GM10847 (cell line): ENCODE measurements around the gene SH3GL1.

Source experiments
- POLR2A ChIP-seq: IDR thresholded peaks from 2 replicates; pipeline ENCODE4 v1.6.1; 2011; ENCODE audit not compliant: insufficient read length; ENCODE audit errors: extremely low read depth

The SH3GL1 gene

DNA sequence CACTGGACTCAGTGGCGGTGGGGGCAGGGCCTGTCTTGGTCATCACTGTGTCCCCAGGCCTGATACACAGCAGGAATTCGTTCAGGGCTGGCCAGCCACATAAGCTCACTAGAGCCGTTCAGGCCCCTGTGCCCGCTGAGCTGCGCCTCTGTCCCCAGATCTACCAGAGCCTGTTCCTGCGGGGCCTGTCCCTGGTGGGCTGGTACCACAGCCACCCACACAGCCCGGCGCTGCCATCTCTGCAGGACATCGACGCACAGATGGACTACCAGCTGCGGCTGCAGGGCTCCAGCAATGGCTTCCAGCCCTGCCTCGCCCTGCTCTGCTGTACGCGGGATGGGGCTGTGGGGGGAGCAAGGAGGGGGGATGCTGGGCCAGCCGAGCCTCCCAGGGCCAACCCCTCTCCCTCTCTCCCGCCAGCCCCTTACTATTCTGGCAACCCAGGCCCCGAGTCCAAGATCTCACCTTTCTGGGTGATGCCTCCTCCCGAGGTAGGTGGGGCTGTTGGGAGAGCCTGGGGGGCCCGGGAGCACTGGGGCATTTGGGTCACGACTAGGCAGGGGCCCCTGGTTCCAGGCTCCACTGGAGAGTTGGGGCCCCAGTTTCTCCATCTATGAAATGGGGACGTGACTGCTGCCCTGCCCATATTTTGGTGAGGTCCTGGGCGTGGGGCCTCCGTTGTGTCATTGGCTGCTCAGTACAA, 43.1 kb downstream of the SH3GL1 start:
- no peak for TF ChIP-seq POLR2A

DNA sequence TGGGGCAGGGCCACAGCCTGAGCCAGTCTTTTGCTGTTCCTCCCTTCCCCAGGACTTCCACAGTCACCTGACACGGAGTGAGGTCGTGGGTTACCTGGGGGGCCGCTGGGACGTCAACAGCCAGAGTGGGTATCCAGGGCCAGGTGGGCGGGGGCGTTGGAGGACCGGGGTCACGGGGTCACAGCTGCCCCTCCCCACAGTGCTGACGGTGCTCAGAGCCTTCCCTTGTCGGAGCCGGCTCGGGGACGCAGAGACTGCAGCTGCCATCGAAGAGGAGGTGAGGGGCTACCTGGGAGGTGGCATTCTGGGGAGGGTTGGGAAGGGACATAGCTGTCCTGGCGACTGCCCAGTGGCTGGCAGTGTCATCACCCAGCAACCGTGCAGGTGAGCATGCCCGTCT, 45.5 kb downstream of the SH3GL1 start:
- TF ChIP-seq POLR2A = no peak

DNA sequence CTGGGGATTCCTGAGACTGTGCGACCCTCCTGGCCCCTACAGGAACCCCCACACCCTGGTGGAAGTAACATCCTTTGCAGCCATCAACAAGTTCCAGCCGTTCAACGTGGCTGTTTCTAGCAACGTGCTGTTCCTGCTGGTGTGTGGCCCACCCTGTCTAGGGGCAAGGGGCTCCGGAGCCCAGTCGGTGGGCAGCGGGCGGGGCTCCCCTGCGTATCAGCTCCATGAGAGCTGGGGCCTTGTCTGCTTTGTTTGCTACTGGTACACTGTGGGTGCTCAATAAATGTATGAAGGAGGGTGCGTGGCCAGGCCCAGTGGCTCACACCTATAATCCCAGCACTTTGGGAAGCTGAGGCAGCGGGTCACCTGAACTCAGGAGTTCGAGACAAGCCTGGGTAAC, 46.1 kb downstream of the SH3GL1 start:
- TF ChIP-seq POLR2A = no peak

DNA sequence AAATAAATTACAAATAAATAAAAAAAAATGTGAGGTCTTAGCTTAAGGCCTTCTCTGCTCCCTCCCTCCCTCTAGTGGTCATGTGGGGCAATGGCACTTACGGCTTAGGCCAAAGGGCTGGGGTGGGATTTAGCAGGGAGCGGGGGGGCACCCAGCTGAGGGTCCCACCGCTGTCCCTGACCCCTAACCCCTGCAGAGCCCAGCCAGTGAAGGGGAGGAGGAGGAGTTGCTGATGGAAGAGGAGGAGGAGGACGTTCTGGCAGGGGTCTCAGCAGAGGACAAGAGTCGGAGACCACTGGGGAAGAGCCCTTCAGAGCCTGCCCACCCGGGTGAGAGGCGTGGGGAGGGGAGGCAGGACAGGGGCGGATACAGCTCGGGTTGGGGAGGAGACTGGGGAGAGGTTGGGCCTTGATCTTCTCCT, 47.6 kb downstream of the SH3GL1 start:
- no peak for TF ChIP-seq POLR2A

DNA sequence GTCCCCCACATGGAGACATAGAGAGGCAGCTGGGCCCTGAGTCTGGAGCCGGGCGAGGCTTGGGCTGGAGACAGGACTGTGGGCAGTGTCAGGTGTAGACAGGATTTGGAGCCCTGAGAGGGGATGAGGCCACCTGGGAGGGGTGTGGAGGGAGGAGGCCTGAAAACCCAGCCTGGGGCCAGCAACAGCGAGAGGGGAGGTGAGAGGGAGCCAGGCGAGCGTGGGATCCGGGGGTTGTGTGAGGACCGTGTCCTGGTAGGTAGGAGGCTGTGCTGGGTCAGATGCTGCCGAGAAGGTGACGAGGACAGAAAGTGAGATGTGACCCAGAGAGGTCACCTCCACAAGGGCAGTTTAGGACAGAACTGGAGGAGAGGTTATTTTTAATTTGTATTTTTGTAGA, 49.6 kb downstream of the SH3GL1 start:
- TF ChIP-seq POLR2A = no peak

DNA sequence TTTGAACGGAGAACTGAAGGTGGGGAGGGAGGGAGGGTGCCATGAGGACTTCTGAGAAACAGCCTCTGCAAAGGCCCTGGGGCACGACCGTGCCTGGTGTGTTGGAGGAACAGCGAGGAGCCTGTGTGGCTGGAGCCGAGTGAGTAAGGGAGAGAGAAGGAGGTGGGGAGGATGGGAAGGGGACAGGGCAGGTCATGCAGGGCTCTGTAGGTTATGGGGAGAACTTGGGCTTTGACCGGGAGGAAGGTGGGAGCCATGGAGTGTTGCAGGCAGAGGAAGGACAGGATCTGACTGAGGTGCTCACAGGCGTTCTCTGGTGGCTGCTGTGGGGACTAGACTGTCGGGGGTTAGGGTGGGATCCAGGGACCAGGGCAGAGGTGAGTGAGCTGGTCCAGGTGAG, 50.2 kb downstream of the SH3GL1 start:
- no peak for TF ChIP-seq POLR2A

DNA sequence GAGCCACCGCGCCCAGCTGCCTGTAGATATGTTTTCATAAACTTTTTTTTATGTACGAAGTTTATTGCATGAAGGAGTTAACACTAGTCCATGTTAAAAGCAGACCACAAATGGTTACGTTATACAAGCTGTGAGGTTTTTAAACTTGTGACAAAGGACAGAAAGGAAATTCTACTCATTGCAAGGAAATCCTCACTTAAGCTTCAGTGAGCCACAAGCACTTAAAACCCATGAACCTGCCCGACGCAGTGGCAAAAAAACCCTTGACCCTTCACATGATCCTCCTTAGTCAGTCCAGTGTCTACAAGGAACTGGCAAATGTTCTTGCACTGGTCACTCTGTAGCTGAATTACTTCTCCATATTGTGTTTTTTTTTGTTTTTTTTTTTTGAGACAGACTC, 52.8 kb downstream of the SH3GL1 start:
- TF ChIP-seq POLR2A = no peak

DNA sequence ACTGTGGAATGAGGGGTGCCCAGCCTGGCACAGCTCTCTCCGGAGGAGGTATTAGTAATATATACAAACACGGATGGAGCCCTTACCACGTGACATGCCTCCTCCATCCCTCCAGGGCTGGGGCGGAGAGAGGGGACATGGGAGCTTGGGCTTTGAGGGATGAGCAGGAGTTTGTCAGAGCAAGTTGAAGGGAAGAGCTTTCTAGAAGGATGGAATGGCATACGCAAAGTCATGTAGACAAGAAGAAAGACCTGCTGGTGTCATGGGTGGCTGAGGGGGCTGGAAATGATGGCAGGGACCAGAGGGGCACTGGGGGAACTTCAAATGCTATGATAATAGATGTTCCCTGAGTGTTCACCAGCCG, 54.3 kb downstream of the SH3GL1 start:
- no peak for TF ChIP-seq POLR2A

DNA sequence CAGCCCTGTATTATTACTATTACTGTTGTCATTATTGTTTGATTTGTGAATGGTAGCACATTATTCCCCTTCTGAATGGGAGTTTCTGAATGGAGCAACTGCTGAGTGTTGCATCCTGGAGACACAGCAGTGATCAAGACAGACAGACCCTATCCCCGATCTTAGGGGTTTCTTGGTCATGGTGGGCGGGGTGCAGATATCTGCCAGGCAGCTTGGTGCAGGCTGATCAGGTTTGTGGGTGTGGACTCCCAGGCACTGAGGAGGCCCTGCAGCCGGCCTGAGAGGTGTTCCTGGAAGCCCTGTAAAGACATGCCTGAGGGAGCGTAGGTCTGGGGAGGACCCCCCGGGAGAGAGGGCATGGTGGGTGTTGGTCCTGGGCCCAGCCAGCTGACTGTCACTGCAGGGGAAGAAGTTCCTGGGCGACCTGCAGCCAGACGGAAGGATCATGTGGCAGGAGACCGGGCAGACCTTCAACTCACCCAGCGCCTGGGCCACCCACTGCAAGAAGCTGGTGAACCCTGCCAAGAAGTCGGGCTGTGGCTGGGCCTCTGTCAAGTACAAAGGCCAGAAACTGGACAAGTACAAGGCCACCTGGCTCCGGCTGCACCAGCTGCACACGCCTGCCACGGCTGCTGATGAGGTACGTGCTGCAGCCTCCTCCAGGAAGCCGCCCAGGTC, 54.9 kb downstream of the SH3GL1 start:
- no peak for TF ChIP-seq POLR2A

DNA sequence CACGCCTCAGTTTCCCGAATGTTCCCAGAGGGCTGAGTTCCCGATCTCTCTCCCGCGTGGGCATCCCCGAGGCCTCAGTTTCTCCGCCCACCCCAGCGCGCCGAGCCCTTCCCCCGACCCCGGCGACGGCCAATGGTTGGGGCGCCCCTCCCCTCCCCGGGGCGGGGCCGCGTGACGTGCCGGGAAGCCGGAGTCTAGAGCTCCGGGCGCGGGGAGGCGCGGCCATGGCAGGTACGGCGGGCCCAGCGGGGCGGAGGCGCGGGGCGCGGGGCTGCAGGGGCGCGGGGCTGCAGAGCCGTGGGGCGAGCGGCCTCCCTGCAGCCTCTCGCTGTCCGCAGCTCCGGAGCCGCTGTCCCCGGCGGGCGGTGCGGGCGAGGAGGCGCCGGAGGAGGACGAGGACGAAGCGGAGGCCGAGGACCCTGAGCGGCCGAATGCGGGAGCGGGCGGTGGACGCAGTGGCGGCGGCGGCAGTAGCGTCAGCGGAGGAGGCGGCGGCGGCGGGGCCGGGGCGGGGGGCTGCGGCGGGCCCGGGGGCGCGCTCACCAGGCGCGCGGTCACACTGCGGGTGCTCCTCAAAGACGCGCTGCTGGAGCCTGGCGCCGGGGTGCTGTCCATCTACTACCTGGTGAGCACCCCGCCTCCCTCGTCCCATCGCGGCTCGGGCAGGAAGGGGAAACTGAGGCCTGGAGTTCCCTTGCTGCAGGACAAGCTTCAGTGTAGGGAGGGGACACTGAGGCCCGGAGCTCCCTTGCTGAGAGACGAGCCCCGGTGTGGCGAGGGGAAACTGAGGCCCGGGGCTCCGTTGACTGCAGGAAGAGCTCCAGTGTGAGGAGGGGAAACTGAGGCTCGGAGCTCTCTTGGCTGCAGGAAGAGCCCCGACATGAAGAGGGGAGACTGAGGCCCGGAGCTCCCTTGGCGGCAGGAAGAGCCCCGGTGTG, 56.7 kb downstream of the SH3GL1 start, which contains the start of gene MPND:
Gene MPND (plus strand): TSS at position 193 of the 938 bp plus-strand sequence. CDS start 32 bp downstream, at position 225.
- TF ChIP-seq POLR2A = peak; percentile 46

DNA sequence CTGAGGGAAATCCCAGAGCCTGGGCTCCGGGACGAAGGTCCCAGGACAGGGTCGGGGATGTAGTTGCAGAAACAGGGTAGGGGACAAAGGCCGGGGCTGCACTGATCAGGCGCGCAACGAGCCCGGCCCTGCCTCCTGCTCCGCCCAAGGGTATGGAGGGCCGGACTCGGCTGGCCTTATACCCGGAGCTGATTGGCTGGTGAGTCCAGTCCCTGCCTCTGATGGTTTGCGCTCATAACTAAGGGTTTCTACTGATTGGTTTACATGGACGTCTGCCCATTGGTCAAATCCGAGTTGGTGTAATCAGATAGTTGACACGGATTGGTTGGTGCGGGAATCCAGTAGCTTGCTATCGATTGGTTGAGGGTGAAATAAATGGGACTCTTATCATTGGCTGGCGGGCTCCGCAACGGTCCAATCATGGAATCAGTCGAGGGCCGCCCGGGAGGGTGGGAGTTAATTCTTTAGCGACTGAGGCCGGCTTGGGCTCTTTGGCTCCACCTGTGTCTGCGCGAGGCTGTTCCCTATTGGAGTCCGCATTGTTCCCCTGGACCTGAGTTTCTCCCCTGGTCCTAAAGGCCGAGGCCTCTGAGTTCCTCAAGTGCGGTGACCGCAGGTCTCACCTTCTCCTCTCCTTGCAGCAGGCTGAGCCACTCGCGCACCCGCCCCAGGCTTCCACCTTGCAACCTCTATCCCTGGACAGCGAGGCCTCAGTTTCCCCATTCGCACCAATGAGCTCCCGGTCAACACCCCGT, 57.6 kb downstream of the SH3GL1 start:
- peak; percentile 84 for TF ChIP-seq POLR2A

DNA sequence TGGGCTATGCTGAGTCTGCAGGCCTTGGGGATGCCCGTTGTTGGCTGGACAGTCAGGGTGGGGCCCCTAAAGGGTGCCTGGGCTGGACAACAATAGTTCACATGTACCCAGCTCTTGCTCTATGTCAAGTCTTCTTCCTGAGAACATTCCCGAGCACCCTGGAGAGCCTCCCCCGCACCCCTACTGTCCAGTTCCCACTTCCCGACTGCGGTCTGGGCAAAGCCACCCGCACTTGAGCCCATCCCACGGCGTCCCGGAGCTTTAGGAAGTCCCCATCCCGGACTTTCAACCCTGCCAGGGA, 58.1 kb downstream of the SH3GL1 start:
- no peak for TF ChIP-seq POLR2A

DNA sequence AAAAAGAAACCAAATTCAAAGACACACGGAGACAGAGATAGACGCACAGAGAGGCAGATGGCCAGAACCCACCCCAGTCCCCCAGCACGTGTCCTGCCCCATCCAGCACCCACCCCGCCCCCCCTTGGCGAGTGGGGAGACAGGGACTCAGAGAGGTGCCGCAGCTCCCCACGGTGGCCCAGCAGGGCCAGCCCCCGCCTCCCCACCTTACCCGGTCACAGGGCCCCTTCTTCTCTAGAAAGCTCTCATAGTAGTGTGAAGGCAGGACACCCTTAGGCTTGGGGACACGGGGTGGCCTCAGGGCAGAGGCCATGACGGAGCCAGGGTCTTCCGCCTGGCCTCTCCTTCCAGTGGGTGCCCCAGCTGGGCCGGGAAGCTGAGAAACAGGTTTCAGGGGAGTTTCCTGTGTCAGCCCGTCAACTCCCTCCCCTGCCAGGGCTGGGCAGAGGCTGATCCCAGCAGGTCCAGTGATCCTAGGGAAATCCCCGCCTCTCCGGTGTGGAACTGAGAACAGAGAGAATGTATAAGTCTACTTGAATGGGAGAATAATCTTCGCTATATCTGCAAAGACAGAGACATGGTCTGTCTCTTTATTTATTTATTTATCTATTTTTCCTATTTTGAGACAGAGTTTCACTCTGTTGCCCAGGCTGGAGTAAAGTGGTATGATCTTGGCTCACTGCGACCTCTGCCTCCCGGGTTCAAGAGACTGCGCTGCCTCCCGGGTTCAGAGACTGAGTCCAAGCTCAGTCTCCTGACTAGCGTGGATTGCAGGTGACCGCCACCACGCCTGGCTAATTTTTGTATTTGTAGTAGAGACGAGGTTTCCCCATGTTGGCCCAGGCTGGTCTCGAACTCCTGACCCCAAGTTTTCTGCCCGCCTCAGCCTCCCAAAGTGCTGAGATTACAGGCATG, 61.6 kb downstream of the SH3GL1 start, which contains the start of gene STAP2:
Gene STAP2 (minus strand): TSS at position 387 of the 915 bp plus-strand sequence. CDS start 74 bp downstream, at position 313.
- peak; percentile 21 for TF ChIP-seq POLR2A

DNA sequence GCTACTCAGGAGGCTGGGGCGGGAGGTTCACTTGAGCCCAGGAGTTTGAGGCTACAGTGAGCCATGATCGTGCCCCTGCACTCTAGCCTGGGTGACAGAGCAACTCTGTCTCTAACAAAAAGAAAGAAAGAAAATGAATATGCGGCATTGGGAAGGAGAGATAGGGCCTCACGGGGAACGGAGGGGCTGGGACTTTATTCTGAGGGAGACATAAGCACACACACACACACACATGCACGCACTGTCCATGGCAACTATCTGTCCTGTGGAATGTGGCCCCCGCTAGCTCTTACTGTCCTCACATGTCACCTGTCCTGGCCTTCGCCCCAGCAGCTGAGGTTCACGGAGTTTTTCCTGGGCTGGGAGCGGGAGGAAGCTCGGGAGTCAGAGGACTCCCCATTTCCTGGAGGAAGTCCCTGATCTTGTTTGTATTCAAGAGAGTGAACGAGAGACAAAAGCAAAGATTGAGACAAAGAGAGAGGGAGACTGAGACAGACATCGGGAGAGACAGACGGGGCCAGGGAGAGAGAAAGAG, 62.4 kb downstream of the SH3GL1 start:
- no peak for TF ChIP-seq POLR2A
